Esophagus (tissue), 2 donors: ENCODE data around the gene BATF. TPM values are rescaled to one million over a fixed set of nuclear protein-coding genes. Genes with fewer than 3 reads are reported as not detected.

ENCODE experiments used
- H3K27ac ChIP-seq, 2 donors: one replicate each; pipeline ENCODE4 v1.5.1; 2013; ENCODE audit warnings: low read depth in 2 of 2, mild to moderate bottlenecking in 2 of 2, inconsistent platforms in 1 of 2, low read length in 1 of 2, moderate library complexity in 1 of 2
- H3K27me3 ChIP-seq, 2 donors: one replicate each; pipeline ENCODE4 v1.6.1; 2013; ENCODE audit warnings: low read length in 2 of 2, control low read depth in 1 of 2, mild to moderate bottlenecking in 1 of 2; ENCODE audit not compliant: insufficient read depth in 2 of 2, control insufficient read depth in 1 of 2
- H3K36me3 ChIP-seq, 2 donors: one replicate each; pipeline ENCODE4 v1.6.1; 2013; ENCODE audit warnings: low read length in 1 of 2; ENCODE audit not compliant: control insufficient read depth in 2 of 2, insufficient read depth in 2 of 2
- H3K4me1 ChIP-seq, 2 donors: one replicate each; pipeline ENCODE4 v1.6.1; 2013; ENCODE audit warnings: low read length in 1 of 2; ENCODE audit not compliant: control insufficient read depth in 2 of 2, insufficient read depth in 2 of 2
- H3K4me3 ChIP-seq, 2 donors: one replicate each; pipeline ENCODE4 v1.5.1; 2013; ENCODE audit warnings: low read length in 2 of 2, mild to moderate bottlenecking in 2 of 2, low read depth in 1 of 2, moderate library complexity in 1 of 2
- H3K9me3 ChIP-seq, 2 donors: one replicate each; pipeline ENCODE4 v1.6.1; 2013; ENCODE audit warnings: mild to moderate bottlenecking in 2 of 2, low read depth in 1 of 2, low read length in 1 of 2, moderate library complexity in 1 of 2; ENCODE audit not compliant: control insufficient read depth in 2 of 2, insufficient read depth in 1 of 2
- WGBS, 2 donors: extraction: QIAGEN DNeasy Blood & Tissue Kit; methylation state at CpG; one replicate each; pipeline ENCODE4 v1.1.7; 2013; 5-methylcytosine and 5-hydroxymethylcytosine counted together
- polyA plus RNA-seq, 2 donors: library from polyadenylated mRNA; stranded (reverse); fragments of 200-250 nt; gene quantifications; one replicate each; pipeline ENCODE4 v1.2.3, GENCODE V29; 2013
- donor health status: healthy with polysubstance abuse.
- donor health status: Bipolar disorder and iron deficiency.

BATF gene
- polyA plus RNA-seq, 2 donors: 1.8 to 2.0 TPM

DNA sequence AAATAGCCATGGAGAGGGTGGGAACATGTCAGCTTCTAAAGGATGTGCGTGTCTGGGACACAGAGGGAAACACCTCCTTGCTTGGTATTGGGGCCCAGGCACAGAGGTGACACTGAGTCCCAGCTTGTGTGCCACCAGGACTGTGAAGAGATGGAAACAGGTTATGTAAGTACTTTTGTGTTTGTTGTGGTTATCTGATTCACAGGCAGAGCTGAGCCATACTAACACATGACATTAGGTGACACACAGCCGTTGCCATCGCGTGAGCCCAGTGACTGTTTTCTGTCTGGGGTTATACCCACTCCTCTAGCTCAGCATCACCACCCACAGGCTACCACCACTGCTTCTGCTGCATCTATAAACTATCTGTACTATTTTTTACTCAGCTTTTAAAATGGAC lies 44.1 kb downstream of the BATF start:
- H3K4me3 ChIP-seq: no peak overlapping the region
- no peak overlapping the region for H3K27ac ChIP-seq
- H3K36me3 ChIP-seq: no peaks in the 10 kb centered on the region
- no peaks in the 10 kb centered on the region for H3K9me3 ChIP-seq
- WGBS, 2 donors: 61 to 67% methylated on average over 4 of the region's 4 CpGs
- H3K27me3 ChIP-seq: no peaks in the 10 kb centered on the region
- H3K4me1 ChIP-seq: no peaks in the 10 kb centered on the region

GRCh38 chr14:75566752-75567151 lies 44.5 kb downstream of the BATF start:
- H3K9me3 ChIP-seq: no peaks in the 10 kb centered on the region
- no peak overlapping the region for H3K27ac ChIP-seq
- no peaks in the 10 kb centered on the region for H3K36me3 ChIP-seq
- WGBS, 2 donors: 77 to 79% methylated on average over 8 of the region's 8 CpGs
- no peak overlapping the region for H3K4me3 ChIP-seq
- H3K4me1 ChIP-seq: no peaks in the 10 kb centered on the region
- no peaks in the 10 kb centered on the region for H3K27me3 ChIP-seq

GRCh38 chr14:75568140-75568539 lies 45.9 kb downstream of the BATF start:
- H3K27ac ChIP-seq: no peak overlapping the region
- H3K4me1 ChIP-seq: peaks cover 0 to 2% of the 10 kb centered on the region in 2 donors
- H3K36me3 ChIP-seq: no peaks in the 10 kb centered on the region
- no peaks in the 10 kb centered on the region for H3K27me3 ChIP-seq
- 82 to 87% methylated on average over 7 of the region's 7 CpGs for WGBS, 2 donors
- H3K4me3 ChIP-seq: no peak overlapping the region
- no peaks in the 10 kb centered on the region for H3K9me3 ChIP-seq

GRCh38 chr14:75568791-75569190 lies 46.5 kb downstream of the BATF start:
- 80 to 82% methylated on average over 6 of the region's 6 CpGs for WGBS, 2 donors
- H3K4me1 ChIP-seq: peaks cover 0 to 2% of the 10 kb centered on the region in 2 donors
- H3K36me3 ChIP-seq: no peaks in the 10 kb centered on the region
- no peaks in the 10 kb centered on the region for H3K9me3 ChIP-seq
- H3K27ac ChIP-seq: no peak overlapping the region
- H3K27me3 ChIP-seq: no peaks in the 10 kb centered on the region
- H3K4me3 ChIP-seq: no peak overlapping the region

- Histone ChIP-seq H3K4me1 (peaks cover 0 to 2% of the 10 kb centered on the region in 2 donors), H3K27me3 (no peaks in the 10 kb centered on the region), H3K4me3 (no peak overlapping the region), H3K9me3 (no peaks in the 10 kb centered on the region), H3K36me3 (no peaks in the 10 kb centered on the region), H3K27ac (no peak overlapping the region)
- 52 to 63% methylated on average over 2 of the region's 2 CpGs for WGBS, 2 donors
These were observed 48.5 kb downstream of the BATF start for GRCh38 chr14:75570797-75571196.

- Histone ChIP-seq H3K27me3 (no peaks in the 10 kb centered on the region), H3K4me1 (peaks cover 0 to 2% of the 10 kb centered on the region in 2 donors), H3K36me3 (no peaks in the 10 kb centered on the region), H3K4me3 (no peak overlapping the region), H3K9me3 (no peaks in the 10 kb centered on the region), H3K27ac (peak overlapping the region in 1 of 2 donors; percentile 43)
- WGBS, 2 donors: 58 to 74% methylated on average over 6 of the region's 6 CpGs
These were observed 49.8 kb downstream of the BATF start for GRCh38 chr14:75572104-75572503.

DNA sequence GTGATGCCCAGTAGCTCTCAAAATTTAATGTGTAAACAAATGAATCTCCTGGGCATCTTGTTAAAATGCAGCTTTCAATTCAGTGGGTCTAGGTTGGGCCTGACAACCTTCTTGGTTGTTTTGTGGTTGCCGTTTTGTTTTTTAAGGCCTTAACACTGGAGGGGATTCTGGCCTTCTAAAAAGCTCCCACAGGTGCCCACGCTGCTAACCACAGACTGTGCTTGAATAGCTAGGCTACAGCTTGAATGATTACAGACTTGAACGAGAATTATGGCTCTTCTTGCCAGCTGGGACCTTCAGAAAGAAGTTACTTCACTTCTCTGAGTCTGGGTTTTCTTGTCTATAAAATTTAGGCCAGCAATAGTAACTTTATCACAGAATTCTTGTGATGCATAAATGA lies 54.8 kb downstream of the BATF start:
- 60 to 65% methylated on average over 3 of the region's 3 CpGs for WGBS, 2 donors
- no peaks in the 10 kb centered on the region for H3K9me3 ChIP-seq
- no peaks in the 10 kb centered on the region for H3K36me3 ChIP-seq
- no peaks in the 10 kb centered on the region for H3K27me3 ChIP-seq
- H3K27ac ChIP-seq: no peak overlapping the region
- H3K4me1 ChIP-seq: peaks cover 6 to 14% of the 10 kb centered on the region in 2 donors
- H3K4me3 ChIP-seq: no peak overlapping the region

- Histone ChIP-seq H3K27me3 (no peaks in the 10 kb centered on the region), H3K36me3 (no peaks in the 10 kb centered on the region), H3K27ac (peak overlapping the region; percentile 79 to 90), H3K4me3 (peak overlapping the region; percentile 32 to 62), H3K4me1 (peaks cover 6 to 13% of the 10 kb centered on the region in 2 donors), H3K9me3 (no peaks in the 10 kb centered on the region)
- 1% methylated on average over 16 of the region's 16 CpGs for WGBS, 2 donors
These were observed 55.4 kb downstream of the BATF start for GRCh38 chr14:75577729-75578101.

DNA sequence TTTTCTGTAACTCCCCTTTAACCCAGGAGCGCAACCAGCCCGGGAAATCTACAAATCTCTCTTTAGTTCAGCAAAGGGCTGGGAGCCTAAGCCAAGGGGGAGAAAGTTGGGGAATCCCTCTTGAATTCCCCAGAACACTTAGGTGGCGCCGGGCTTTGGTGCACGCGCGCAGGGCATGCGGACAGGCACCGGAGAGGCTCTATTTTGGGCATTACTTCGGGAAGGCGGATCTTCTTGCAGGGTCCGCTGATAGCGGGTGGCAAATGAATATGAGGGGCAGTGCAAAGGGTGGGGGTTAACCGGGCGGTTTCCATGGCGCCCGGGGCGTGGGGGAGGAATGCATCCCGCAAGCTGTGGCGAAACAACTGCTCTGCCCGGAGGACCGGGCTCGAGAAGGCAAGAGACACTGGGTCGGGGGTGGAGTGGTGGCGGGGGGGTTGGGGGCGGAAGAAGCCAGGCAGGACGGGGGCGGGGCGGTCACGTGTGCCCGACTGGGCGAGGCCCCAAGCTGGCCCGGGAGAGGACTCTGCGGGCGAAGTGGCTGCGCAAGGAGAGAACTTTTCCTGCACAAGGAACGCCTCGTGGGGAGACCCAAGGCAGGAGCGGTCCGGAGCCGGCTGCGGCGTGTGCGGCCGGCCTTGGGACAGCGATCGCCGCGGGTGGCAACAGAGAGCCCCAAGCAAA lies 56.0 kb downstream of the BATF start, which contains the start of gene FLVCR2:
Gene FLVCR2 (plus strand): TSS at position 519 of the 684 bp plus-strand sequence. CDS start 353 bp downstream, outside the sequence.
- H3K9me3 ChIP-seq: no peaks in the 10 kb centered on the region
- H3K27me3 ChIP-seq: no peaks in the 10 kb centered on the region
- 0 to 1% methylated on average over 39 to 49 of the region's 49 CpGs for WGBS, 2 donors
- H3K27ac ChIP-seq: peak within 1 kb of the TSS; percentile 79 to 90
- H3K4me1 ChIP-seq: peaks cover 6 to 13% of the 10 kb centered on the region in 2 donors
- peak within 1 kb of the TSS; percentile 50 to 62 for H3K4me3 ChIP-seq
- no peaks in the 10 kb centered on the region for H3K36me3 ChIP-seq

DNA sequence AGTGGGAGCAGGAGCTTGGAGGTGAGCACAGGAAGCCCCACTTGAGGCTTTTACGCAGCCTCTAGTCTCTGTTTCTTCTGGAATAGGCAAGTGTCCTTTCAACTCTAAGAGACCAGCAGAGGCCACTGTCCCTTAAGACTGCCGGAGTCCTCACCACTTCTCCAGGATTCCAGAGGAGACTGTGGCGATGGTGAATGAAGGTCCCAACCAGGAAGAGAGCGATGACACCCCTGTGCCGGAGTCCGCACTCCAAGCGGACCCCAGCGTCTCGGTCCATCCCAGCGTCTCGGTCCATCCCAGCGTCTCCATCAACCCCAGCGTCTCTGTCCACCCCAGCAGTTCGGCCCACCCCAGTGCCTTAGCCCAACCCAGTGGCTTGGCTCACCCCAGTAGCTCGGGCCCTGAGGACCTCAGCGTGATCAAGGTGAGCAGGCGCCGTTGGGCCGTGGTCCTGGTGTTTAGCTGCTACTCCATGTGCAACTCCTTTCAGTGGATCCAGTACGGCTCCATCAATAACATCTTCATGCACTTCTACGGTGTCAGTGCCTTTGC lies 56.6 kb downstream of the BATF start:
- H3K4me3 ChIP-seq: peak overlapping the region; percentile 50 to 62
- peak overlapping the region; percentile 69 to 80 for H3K27ac ChIP-seq
- H3K27me3 ChIP-seq: no peaks in the 10 kb centered on the region
- H3K9me3 ChIP-seq: no peaks in the 10 kb centered on the region
- peaks cover 6 to 13% of the 10 kb centered on the region in 2 donors for H3K4me1 ChIP-seq
- H3K36me3 ChIP-seq: no peaks in the 10 kb centered on the region
- WGBS, 2 donors: 30 to 43% methylated on average over 21 of the region's 21 CpGs
